Stimulated activated CD4-positive, alpha-beta T cell treated with anti-CD3 and anti-CD28 coated beads, Interleukin-12 subunit alpha, Interleukin-12 subunit beta, amount 100 ng/mL, for 4 hours (primary cell): ENCODE measurements around the gene STAP1.
"Not testable (repeated sequence)": the region's sequence is repeated elsewhere in the genome, so short reads cannot be mapped to it uniquely, and the experiment has no call there.

Experiments used
- DNase-seq: peaks from one replicate; pipeline ENCODE4 v3.0.0-alpha.2; 2020

STAP1 gene

DNA sequence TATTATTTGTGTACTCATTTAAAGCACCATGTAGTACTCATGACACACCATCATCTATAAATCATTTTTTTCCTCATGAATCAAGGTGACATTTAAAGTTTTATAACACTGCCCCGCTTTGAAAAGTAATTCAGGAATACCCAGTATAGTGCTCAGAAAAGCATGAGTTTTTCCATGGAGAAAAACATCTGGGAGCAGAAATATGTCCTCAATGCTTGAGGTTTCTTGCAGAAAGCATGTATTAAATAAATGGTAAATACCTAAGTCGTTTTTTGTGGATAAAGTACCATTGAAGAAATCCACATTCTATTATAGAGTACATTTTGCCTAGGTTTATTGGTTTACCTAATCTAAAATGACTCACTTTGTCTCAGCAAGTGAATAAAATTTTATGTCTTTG lies 76.2 kb downstream of the STAP1 start:
- DNase-seq: no peak

DNA sequence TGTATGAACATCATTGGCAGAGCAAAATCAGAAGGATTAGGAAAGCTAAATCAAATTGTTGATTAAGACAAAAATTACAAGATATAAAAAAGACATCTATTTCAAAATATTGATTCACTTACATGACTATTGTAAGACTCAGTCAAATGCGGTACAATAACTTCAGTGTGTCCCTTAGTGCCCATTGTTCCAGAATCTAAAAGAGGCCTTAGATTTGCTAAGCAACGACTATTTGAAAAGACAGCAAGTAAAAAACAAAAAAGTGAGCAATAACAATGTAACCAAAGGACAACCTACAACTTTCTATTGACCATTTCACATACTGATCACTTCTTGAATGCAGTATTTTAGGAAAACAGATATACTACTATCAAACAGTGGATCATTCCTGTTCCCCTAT lies 76.8 kb downstream of the STAP1 start:
- no peak for DNase-seq

DNA sequence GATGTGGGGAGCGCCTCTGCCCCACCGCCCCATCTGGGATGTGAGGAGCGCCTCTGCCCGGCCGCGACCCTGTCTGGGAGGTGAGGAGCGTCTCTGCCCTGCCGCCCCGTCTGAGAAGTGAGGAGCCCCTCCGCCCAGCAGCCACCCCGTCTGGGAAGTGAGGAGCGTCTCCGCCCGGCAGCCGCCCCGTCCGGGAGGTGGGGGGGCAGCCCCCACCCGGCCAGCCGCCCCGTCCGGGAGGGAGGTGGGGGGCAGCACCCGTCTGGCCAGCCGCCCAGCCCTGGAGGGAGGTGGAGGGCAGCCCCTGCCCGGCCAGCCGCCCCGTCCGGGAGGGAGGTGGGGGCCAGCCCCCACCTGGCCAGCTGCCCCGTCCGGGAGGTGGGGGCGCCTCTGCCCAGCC lies 78.5 kb downstream of the STAP1 start:
- not testable (repeated sequence) for DNase-seq

DNA sequence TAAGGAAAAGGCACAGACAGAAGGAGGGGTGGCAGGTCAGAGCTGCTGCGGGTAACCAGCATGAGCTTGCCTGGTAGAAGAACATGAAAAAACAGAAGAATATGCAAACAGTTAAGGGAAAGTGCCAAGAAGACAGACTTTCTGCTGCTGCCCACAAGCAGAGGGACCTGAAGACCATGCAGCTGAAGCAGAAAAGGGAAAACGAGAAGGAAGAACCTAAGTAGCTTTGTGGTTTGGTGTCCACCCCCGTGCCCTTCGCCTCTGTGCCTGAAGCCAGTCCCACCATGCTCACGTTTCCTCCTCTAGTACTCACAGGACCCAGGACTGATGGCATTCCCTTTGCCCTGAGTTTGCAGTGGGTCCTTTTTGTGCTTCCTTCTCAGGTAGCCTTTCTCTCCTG lies 79.6 kb downstream of the STAP1 start:
- no peak for DNase-seq

DNA sequence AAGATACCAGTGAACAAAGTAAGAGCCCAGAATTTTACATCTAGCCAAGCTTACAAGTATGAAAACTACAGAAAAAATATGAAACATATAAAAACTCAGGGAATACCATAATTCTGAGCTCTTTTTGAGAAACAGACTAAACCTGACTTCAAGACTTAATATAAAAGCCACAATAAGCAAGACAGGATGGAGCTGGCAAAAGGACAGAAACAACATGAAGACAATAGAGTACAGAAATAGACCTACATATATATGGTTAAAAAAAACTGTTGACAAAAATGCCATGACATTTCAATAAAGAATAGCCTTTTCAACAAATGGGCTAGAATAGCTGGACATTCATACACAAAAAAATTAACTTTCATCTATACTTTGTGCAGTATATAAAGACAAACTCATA lies 93.0 kb downstream of the STAP1 start:
- no peak for DNase-seq
